Stimulated activated CD4-positive, alpha-beta T cell treated with anti-CD3 and anti-CD28 coated beads, Interleukin-1b, Interleukin-23, amount 100 ng/mL, for 48 hours (primary cell): Measurements from ENCODE around the gene FBXO4.
"Not testable (repeated sequence)": the region's sequence is repeated elsewhere in the genome, so short reads cannot be mapped to it uniquely, and the experiment has no call there.

Source experiments
- DNase-seq: peaks from one replicate; pipeline ENCODE4 v3.0.0-alpha.2; 2020

Gene FBXO4

DNA sequence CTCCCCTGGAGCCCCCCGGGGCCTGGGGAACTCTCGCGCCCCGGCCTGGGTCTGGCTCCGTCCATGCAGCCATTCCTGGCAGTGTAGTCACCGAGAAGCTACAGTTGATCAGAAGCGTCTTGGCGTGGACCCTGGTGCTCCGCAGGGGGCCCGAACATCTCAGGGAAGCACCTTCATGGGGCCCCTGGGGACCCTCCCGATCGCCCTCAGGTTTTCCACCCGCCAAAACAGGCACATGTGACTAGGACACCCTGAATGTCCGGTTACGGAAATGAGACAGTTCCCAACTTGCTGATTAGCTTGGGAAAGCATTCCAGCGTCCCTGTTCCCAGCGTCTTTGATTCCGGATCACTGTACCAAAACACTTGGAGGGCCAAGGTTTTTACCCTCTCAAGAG lies 472 bp downstream of the FBXO4 start:
- peak; percentile 25 for DNase-seq

DNA sequence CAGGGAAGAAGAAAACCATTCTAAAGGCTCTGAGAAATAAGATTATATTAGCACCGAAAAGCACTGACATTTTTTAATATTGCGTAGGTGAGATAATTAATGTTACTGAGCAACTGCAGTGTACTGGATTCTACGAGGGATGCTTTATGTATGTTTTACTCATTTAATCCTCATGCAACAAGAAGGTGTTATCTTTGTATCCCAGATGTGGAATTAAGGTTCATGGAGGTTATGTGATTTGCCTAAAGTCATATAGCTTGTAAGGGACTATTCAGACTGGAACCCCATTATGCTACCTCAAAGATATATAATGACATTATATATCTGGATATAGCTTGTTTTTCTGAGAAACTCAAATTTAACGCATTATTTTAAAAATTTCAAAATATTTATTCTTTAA lies 2.5 kb downstream of the FBXO4 start:
- no peak for DNase-seq

DNA sequence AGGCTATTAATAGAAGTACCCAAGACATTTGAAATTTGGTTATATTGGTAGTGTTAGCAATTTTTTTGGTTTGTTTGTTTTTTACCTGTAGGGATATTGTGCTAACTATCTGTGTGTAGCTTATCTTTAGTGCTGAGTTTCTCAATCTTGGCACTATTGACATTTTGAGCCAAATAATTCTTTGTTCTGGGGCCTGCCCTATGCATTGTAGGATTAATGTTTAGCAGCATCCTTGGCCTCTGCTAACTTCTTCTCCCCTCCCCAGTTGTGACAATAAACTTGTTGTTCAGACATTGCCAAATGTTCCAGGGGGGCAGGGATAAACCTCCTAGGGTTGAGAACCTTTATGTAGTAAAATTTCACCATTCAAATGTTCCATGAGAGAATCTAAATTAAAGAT lies 4.0 kb downstream of the FBXO4 start:
- DNase-seq, result no peak

DNA sequence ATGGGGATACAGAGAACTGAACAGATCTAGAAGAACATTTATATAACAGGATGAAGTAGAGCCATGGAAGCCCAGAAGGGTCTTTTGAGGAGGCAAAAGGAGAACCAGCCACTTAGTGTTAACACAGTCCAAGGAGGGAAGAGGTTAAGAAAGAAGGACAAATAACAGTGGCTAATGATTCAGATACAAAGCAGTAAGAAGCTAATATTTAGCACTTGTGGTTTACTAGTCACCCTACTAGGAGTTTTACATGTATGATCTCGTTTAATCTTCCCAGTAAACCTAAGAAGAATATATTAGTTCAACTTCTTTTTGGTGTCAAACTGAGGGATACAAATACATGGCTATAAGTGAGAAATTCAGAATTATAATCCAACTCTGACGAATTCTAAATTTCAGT lies 7.7 kb downstream of the FBXO4 start:
- DNase-seq, result no peak

DNA sequence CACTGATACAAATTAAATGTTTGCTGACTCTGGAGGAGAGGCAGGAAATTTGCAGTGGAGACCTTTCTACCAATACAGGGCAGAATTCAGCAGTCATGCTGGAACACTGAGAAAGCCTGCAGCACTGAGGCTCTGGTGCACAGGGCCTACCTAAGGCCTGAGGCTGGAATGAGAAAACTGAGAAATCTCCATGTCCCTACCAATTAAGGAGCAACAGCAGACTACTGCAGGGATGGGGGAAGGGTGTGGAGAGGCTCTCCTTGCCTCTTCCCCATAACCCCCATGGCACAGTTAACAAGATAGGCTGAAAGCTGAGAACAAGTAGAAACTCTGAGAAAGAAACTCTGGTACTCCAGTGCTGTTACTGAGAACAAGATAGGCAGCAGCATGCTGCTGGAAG lies 10.5 kb downstream of the FBXO4 start:
- DNase-seq, result no peak

DNA sequence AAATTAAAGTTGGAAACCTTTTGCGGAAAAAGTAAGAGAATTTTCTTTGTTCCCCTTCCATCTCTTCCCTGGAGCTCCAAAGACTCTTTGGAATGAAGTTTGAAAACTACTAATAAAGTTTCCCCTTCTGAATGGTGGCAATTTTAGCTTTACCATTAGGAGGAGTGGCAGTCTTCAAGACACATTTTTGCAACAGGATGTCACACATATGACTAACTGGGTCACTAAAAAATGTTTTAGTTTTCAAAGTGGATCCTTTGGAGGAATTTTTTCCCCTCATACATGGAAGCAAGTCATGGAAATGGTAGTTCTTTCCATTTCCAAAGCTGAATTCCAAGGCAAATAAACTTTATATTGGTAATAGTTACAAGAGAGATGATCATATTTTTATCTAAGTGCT lies 15.6 kb downstream of the FBXO4 start:
- no peak for DNase-seq

DNA sequence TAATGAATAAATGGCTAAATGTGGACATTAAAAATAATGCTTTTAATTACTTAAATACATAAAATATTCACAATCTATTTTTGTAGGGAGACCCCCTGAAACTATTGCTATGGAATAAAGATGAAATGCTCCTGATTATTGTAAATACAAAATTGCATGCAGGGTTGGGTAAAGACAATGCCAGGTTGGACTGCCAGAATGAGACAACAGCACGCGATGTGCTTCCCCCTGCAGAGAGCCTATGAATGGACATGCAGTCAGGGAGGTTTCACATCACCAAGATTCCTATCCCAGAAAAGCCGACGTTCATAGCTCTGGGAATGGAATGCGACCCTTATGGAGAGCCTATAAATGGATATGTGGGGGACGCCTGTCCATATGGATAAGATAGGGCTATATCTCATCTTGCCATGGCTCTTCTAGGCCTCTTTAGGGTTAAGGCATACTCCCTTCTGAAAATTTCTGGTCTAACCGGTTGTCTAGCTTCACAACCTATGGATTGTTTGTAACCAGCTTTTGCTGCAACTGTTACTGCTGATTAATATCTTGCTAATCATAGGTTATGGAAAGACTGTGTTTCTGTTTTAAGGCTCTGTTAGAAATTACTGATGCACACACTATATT lies 20.4 kb downstream of the FBXO4 start:
- not testable (repeated sequence) for DNase-seq

DNA sequence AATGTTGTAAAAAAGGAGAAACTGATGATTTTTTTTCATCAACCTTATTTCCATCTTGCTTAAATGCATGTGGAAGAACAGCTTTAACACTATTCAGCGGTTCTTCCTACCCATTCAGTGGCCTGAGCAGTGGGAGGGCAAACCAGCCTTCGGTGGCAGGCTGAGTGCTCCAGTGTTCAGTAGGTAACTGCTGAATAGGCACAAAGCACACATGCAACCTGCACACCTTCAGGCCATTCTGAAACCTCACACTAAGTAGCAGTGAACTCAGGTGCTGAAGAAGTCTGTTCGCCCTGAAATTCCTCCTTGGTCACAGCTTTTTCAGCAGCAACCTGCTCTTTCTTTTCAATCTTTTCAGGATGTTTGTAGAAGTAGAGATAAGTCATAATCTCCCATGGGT lies 26.1 kb downstream of the FBXO4 start:
- DNase-seq, result no peak

DNA sequence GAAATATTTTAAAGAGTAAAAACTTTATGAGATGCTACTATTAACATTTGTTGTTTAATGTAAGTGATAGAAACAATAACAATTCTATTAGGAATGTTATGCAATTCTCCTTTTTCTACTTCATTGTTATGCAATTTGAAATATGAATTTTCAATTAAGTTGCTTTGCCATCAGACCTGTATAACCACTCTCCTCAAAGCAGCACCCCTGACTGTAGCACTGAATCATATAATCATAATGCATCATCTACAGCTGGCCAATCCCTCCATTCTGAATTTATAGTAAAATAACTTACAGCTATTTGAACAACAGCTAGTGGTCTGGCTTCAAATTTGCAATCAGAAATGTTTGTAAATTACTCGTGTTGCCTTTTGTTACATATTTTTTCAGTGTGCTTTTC lies 29.2 kb downstream of the FBXO4 start:
- DNase-seq, result no peak

DNA sequence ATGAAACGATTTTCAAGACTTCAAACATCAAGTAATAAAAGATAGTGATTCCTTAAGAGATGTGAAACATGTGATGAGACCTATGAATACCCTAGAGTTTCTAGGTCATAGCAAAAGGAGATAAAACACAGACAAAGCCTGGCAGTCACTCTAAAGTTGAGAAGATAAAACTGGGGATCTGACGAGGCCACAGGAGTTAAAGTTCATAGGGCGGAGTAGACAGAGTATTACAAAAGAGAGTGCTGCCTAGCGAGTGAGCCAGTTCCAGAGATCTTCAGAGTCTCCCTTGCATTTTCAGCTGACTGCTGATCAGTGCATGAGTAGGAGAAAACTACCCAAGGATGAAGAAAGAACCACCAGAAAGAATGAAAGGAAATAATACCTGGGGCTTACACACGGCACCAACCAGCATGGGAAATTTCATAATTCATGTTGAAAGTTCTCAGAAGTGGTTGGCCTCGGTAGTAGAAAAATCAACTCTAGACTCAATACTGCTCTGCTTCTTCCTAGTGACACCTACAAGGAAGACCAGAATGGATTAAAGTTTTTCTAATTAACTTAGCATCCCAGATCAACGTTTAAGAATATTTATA lies 30.4 kb downstream of the FBXO4 start:
- no peak for DNase-seq

DNA sequence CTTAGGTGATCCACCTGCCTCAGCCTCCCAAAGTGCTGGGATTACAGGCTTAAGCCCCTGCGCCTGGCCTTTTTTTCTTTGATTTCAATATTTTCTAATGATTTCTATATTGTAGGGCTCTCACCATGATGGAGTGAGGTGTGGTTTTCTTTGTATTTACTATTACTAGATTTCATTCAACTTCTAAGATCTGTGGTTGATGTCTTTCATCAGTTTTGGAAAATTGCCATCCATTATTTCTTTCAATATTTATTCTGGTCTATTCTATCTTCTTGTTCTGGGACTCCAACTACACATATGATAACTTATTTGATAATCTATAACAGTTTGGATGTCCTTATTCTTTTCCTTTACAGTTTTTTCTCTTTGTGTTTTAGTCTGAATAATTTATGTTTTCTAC lies 31.9 kb downstream of the FBXO4 start:
- no peak for DNase-seq

DNA sequence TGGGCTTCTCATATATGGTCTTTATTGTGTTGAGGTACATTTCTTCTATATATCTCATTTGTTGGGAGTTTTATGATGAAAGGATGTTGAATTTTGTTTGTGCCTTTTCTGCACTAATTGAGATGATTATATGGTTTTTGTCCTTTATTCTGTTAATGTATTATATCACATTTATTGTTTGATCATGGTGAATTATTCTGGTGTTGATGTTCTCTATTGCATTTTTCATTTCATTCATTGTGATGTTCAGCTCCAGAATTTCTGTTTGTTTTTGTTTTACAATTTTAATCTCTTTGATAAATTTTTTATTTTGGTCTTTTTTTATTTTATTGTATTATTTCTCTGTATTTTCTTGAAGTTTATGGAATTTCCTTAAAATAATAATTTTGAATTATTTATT lies 35.4 kb downstream of the FBXO4 start:
- DNase-seq, result no peak

DNA sequence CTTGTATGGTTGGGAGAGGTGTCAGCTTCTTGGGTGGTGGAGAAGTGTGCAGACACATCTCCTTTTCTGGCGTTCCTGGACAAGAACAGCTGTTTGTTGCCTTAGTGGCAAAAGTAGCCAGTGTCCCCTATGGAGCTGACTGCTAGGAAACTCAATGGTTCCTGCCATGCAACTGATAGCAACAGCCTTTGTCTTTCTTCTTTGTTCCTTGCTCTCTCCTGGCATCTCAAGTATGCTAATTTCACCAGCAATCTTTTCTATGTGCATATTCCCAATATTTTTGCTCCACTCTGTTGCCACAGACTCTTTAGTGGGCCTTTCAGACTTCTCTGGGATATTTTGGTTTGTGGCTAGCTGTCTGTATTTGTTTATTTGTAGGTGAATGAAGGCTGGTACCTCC lies 36.7 kb downstream of the FBXO4 start:
- no peak for DNase-seq

DNA sequence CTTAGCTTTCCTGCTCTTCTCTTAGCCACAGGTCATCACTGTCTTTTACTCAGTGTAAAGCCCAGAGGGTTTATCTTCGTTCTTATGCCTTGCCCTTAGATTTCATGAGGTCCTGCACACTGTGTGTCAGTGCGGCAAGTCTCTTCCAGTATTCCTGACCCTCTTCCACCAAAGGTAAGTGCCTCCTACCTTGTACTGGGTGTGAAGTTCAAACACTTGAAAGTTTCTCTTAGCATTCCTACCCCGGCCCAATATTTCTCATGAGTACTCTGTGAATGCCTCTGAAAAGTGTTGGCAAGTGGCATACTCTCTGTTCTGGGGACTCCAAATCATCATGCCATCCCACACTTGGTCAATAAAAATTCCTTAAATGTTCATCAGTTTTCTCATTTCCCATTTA lies 37.4 kb downstream of the FBXO4 start:
- DNase-seq, result no peak

DNA sequence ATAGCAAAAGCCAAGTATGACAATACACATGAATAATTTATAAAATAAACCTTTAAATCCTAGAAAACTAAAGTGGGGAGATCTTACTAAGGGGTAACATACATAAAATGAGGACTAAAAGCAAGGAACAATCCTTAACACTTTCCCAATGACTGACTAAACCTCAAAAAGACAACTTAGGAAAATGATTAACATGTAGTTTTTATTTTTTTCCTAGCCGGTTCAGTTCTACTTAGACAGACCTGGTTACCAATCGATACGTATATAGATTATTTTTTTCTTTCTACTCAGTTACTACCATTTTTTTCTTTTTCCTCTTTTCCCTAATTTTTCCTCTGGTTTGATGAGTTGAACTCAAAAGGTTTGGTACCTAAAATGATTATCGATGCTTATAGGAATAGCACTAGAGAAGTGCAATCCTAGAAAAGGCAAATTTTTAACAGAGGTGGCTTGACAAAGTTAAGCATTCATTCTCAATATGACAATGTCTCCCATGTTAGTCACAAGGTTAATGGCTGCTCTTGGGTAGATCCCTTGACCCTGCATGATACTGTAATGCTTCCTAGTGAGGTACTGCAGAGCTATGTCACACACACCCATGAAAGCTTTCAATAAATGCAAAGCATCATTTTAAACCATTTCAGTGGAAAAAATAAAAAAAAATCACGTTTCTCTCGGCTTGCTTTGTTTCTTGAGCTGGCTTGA lies 41.5 kb downstream of the FBXO4 start:
- DNase-seq, result no peak

DNA sequence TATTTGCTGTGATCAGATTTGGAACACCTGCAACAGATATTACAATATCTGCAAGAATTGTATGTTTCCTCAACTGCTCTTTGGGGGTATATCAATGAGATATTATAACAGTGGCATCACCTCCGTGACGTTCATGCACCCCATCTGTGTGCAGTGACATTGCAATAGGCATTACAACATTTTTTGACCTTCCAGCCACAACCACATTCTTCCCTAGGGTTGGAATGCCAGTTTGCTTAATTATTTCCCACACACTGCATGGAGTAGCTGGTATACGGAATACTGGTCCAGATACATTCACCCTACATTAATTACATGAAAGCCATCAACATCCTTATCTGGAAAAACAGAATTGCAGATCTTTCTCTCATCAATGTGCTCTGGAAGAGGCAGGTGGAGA lies 42.3 kb downstream of the FBXO4 start:
- DNase-seq, result no peak

DNA sequence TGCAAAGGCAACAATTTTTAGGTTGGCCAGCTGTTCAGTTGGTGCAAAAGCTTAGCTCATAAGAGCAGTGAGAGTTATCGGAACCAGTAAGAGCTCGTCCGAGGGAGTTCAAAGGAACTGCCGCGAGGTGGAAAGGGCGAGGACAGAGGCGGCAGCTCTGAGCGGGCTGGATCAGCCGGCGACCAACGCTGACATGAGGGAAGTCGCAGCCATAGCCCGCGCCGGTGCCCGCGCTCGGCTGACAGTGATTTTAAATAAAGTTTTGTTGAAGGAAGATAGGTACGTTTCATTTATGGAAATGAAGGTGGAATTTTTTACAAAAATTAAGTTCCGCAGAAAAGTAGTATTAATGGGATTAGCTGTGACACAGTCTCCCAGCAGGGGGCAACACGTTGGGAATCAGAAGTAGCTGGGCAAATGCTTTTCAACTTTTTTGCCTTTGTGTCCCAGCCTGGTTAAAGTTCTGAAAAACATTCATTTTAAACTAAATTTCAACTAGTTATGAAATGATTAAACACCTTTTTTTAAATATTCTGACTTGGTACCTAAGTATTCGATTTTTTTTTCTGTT lies 43.2 kb downstream of the FBXO4 start:
- no peak for DNase-seq

DNA sequence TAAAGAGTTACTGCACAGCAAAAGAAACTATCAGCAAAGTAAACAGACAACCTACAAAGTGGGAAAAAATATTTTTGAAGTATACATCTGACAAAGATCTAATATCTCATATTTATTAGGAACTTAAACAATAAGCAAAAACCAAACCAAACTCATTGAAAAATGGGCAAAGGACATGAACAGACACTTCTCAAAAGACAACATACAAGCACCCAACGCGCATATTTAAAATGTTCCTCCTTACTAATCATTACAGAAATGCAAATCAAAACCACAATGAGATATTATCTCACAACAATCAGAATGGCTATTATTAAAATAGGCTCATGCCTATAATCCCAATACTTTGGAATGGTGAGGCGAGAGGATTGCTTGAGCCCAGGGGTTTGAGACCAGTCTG lies 48.0 kb downstream of the FBXO4 start:
- DNase-seq, result no peak

DNA sequence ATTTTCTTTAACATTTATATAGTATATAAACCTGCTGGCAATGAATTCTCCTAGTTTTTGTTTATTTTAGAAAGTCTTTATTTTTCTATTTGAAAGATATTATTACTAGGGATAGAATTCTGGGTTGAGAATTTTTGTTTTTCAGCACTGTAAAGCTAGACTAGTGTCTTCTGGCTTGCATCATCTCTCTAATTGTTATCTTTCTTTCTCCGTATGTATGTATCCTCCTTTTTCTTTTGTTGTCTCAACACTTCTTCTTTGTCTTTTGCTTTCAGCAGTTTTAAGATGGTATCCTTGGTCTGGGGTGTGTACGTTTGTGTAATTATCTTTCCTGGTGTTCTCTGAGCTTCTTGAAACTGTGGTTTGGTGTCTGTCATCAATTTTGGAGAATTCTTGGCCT lies 48.8 kb downstream of the FBXO4 start:
- DNase-seq, result no peak

DNA sequence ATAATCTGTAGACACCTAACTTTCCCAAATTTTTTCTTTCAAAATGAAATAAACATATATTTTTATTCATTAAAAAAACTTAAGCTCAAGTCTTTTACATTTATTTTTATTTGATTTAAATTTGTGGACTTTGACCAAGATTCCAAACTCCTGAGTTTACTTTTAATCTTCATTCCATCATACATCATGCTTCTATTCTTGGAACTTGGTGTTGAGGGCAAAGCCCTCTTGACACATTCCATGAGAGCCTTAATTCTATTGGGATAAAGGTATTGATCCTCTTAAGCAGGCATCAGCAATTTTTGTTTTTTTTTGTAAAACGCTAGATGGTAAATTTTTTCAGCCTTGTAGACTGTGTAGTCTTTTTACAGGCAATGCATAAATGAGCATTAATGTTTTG lies 53.6 kb downstream of the FBXO4 start:
- no peak for DNase-seq

DNA sequence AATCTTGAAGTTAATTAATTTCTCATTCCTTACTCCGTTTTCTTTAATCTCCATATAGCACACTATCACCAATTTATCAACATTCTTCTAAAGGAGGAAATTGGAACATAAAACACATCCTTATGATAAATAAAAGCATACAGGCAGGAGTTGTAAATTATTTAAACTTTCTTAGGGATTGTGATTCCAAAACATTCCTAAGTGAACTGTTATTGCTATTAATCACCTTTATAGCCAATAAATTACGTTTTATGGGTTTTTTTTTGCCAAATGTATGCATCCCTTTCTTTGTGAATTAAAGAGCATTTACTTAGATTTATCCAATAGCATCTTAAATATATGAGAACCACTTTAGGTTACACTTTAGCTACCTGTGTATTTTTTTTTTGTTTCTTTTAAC lies 55.3 kb downstream of the FBXO4 start:
- DNase-seq, result no peak

DNA sequence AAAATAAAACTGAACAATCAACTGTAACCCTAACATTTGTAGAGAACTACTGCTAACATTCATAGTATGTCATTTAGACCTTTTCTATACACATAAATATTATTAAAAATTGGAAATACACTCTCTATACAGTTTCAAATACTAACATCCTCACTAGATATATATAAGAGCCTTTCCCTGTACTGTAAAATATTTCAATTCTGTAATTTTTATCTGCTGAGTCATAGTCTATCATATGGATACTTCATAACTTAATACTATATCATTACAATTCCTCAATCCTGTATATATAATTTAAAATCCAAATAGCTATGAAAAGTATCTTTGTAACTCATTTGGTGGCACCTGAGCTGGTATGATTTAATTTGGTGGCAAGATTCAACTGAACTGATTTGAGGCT lies 55.8 kb downstream of the FBXO4 start:
- DNase-seq, result no peak

DNA sequence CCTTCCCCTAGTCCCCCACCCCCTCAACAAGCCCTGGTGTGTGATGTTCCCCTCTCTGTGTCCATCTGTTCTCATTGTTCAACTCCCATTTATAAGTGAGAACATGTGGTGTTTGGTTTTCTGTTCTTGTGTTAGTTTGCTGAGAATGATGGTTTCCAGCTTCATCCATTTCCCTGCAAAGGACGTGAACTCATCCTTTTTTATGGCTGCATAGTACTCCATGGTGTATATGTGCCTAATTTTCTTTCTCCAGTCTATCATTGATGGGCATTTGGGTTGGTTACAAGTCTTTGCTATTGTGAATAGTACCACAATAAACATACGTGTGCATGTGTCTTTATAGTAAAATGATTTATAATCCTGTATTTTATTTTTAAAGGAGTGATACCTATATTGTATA lies 57.8 kb downstream of the FBXO4 start:
- DNase-seq, result not testable (repeated sequence)

DNA sequence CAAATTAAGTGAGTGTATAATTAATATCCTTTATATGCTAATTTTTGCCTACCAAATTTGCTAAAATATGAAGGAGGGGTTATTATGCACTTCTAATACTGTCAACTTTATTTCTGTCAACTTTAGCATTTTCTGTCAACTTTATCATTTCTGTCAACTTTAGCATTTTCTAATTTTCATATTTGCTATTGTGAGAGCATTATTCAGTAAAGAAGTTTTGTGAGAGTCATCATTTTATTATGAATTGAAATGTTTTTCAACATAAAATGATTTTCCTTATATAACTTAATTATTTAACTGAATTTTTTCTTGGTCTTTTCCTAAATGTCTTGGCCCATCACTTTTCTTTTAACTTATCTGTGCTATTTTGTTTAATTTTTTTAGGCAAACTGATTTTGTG lies 58.2 kb downstream of the FBXO4 start:
- DNase-seq, result no peak
